ENCODE measurements around the gene STK11IP. TPM values are rescaled to one million over a fixed set of nuclear protein-coding genes. Genes with fewer than 3 reads are reported as not detected.

Gene STK11IP
- total RNA-seq, 1 donor from 2014 or later = 34.5 TPM

DNA sequence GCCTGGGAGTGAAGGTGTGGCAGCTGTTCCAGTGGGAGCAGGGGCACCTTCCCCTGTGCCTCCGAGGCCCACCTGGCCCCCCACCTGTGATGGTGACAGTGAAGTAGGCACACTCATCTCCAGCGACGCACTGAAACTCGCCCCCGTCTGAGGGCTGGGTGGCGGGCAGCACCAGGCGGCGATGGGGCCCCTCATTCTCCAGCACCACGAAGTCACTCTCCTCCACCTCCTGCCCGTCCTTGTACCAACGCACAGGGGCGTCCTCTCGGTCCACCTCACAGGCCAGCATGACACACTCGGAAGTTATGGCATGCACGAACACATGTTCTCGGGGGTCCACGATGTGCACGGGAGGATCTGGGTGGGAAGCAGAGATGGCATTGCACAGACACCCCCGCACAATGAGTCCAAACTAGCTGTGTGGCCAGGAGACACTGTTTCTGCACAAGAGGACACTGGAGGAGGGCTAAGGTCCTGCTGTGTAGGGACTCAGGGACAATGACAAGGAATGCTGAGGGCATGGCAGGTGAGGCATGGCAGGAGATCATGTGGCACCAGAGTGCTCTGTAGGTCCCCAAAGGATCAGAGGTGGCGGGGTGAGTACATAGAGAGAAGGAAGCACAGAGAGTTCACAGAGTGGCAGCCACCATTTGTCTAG, 34.3 kb upstream of the STK11IP start:
- TF ChIP-seq, protein P1, sequence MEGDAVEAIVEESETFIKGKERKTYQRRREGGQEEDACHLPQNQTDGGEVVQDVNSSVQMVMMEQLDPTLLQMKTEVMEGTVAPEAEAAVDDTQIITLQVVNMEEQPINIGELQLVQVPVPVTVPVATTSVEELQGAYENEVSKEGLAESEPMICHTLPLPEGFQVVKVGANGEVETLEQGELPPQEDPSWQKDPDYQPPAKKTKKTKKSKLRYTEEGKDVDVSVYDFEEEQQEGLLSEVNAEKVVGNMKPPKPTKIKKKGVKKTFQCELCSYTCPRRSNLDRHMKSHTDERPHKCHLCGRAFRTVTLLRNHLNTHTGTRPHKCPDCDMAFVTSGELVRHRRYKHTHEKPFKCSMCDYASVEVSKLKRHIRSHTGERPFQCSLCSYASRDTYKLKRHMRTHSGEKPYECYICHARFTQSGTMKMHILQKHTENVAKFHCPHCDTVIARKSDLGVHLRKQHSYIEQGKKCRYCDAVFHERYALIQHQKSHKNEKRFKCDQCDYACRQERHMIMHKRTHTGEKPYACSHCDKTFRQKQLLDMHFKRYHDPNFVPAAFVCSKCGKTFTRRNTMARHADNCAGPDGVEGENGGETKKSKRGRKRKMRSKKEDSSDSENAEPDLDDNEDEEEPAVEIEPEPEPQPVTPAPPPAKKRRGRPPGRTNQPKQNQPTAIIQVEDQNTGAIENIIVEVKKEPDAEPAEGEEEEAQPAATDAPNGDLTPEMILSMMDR (IDR thresholded peaks at IDR 0.05; ENCODE audit: partially characterized antibody, unreplicated experiment) = no peak
- peaks cover 26% of the 10 kb centered on the region for H3K4me1 Mint-ChIP-seq (ENCODE audit: low read depth, unreplicated experiment)
- peaks cover 8% of the 10 kb centered on the region for H3K9me3 Mint-ChIP-seq (ENCODE audit: unreplicated experiment)
- peaks cover 10% of the 10 kb centered on the region for H3K27me3 Mint-ChIP-seq (ENCODE audit: unreplicated experiment)
- H3K4me3 Mint-ChIP-seq (ENCODE audit: unreplicated experiment) = peak overlapping the region; percentile 46
- DNase-seq = no peak
- peak overlapping the region; percentile 8 for H3K27ac Mint-ChIP-seq (ENCODE audit: unreplicated experiment)
- peaks cover 5% of the 10 kb centered on the region for H3K36me3 Mint-ChIP-seq (ENCODE audit: unreplicated experiment)

DNA sequence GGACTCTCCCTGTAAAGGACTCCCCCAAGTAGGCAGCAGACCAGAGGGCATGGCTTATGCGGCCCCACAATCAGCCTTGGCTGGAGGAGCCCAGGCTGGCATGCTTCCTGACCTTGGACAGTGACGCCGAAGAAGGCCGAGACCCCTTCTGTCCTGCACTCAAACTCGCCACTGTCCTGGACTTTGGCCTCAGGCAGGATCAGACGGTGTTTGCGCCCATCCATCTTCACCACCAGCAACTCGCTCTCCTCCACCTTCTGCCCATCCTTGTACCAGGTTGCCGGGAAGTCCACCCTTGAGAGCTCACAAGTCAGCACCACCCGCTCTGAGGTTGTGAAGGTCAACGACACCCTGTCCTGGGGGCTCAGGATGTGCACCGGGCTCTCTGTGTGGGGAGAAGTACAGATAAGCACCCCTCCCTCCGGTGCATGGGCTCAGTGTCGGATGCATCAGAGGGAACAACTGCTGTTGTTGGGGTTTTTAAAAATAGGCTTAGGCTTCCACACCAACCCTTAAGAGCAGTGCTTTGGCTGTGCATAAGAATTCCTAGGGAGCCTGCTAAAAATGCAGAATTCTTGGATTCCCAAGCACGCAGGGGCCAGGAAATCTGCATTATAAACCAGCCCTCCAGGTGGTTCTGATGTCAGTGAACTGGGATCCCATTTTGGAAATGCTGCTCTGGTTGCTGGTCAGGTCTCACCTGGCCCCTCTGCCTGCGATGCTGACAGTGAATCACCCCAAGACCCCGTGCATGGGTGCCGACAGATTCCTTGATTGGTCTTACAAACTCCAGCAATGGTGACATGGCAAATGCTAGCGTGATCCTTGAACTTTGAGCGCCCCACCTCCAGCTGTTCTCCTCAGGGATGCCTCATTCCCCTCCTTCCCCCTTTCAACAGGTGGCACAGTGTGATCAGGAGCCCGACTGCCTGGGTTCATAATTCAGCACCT, 32.3 kb upstream of the STK11IP start:
- H3K27me3 Mint-ChIP-seq (ENCODE audit: unreplicated experiment) = peaks cover 8% of the 10 kb centered on the region
- TF ChIP-seq, protein P1 (IDR thresholded peaks at IDR 0.05; ENCODE audit: partially characterized antibody, unreplicated experiment) = no peak

DNA sequence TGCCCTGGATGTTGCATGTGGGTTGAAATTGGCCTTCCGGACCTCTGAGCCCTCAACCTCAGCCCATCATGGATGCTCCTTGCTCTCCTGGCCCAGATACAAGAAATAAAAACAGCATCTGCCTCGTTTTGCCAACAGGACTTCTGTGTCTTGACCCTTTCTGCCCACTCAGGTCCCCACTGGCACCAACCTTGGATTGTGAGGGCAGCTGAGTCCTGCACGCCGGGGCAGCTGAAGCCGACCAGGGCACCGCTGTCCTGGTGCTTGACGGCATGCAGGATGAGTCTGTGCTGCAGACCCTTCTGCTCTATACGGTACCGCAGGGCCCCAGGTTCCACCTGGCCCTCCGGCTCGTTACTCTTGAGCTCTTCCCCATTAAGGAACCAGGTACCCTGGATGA, 31.0 kb upstream of the STK11IP start:
- peaks cover 6% of the 10 kb centered on the region for H3K27me3 Mint-ChIP-seq (ENCODE audit: unreplicated experiment)
- peaks cover 23% of the 10 kb centered on the region for H3K4me1 Mint-ChIP-seq (ENCODE audit: low read depth, unreplicated experiment)
- H3K9me3 Mint-ChIP-seq (ENCODE audit: unreplicated experiment) = peaks cover 12% of the 10 kb centered on the region
- no peaks in the 10 kb centered on the region for H3K36me3 Mint-ChIP-seq (ENCODE audit: unreplicated experiment)
- DNase-seq = no peak
- TF ChIP-seq, protein P1 (IDR thresholded peaks at IDR 0.05; ENCODE audit: partially characterized antibody, unreplicated experiment) = no peak
- no peak overlapping the region for H3K4me3 Mint-ChIP-seq (ENCODE audit: unreplicated experiment)
- no peak overlapping the region for H3K27ac Mint-ChIP-seq (ENCODE audit: unreplicated experiment)

More for the DNA sequence above, 32.3 kb upstream of the STK11IP start:
- H3K27ac Mint-ChIP-seq (ENCODE audit: unreplicated experiment) = no peak overlapping the region
- peaks cover 33% of the 10 kb centered on the region for H3K4me1 Mint-ChIP-seq (ENCODE audit: low read depth, unreplicated experiment)
- no peaks in the 10 kb centered on the region for H3K36me3 Mint-ChIP-seq (ENCODE audit: unreplicated experiment)
- no peak overlapping the region for H3K4me3 Mint-ChIP-seq (ENCODE audit: unreplicated experiment)
- H3K9me3 Mint-ChIP-seq (ENCODE audit: unreplicated experiment) = peaks cover 14% of the 10 kb centered on the region
- DNase-seq = no peak

DNA sequence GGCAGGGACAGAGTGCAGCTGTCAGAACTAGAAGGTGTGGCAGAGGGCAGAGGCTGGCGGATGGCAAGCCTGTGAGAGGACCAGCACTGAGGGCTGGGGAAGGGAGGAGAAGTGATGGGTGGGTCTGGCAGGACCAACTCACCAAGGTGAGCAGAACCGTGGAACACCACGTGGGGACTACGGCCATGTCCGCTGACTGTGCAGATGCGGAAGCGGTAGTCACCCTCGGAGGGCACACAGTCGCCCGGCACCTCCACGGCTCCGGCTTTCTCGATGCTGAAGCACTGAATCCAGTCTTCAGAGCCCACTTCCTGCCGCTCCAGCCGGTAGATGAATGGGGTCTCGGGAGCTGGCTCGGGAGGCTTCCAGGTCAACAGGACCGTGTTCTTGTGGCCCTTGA, 30.5 kb upstream of the STK11IP start:
- TF ChIP-seq, protein P1 (IDR thresholded peaks at IDR 0.05; ENCODE audit: partially characterized antibody, unreplicated experiment) = no peak
- peaks cover 12% of the 10 kb centered on the region for H3K9me3 Mint-ChIP-seq (ENCODE audit: unreplicated experiment)
- H3K27ac Mint-ChIP-seq (ENCODE audit: unreplicated experiment) = no peak overlapping the region
- H3K36me3 Mint-ChIP-seq (ENCODE audit: unreplicated experiment) = no peaks in the 10 kb centered on the region
- peaks cover 6% of the 10 kb centered on the region for H3K27me3 Mint-ChIP-seq (ENCODE audit: unreplicated experiment)
- no peak overlapping the region for H3K4me3 Mint-ChIP-seq (ENCODE audit: unreplicated experiment)
- peaks cover 22% of the 10 kb centered on the region for H3K4me1 Mint-ChIP-seq (ENCODE audit: low read depth, unreplicated experiment)
- DNase-seq = no peak

Measured in glutamatergic neuron (in vitro differentiated cells).